Measurements from ENCODE around the gene SNRK. TPM values are rescaled to one million over a fixed set of nuclear protein-coding genes. Genes with fewer than 3 reads are reported as not detected.

Gene SNRK
- total RNA-seq, 1 donor from 2014 or later: 18.9 TPM

DNA sequence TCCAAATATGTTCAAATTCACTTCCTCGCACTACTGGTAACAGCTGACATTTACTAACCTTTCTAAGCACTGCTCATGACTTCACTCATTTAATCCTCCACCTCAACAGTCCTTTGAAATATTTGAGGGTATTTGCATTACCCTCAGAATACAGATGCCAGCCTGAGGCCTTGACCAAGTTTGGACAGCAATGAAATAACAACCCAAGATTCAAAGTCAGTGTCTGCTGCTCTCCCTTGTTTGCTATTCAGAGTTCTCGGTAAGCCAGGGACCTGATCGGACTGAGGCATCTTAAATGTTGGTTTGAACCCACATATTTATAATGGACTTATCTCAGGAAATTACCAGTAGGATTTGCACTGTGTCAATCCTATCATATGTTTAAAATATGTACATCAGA lies 19.9 kb upstream of the SNRK start:
- no peak for DNase-seq (ENCODE audit: missing footprints)
- no peak for ATAC-seq
- intact Hi-C loops (cut with DNase I): no loop called here

DNA sequence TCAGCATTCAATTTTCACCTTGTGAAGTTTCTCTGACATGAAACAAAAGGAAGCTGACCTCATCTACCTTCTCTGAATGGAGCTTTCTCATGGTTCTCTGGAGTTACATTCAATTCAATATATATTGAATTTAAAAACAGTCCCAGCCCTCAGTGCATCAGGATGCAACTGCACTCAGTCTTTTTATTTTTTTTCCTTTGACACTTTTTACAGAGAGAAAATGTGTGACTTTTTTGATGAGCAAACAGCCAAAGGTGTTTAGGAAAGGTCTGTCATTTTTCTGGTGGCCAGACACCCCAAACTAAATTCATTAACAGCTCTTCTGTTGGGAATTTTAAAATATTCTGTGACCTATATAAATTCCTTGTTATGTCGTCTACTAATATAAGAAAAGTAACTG lies 19.3 kb upstream of the SNRK start:
- intact Hi-C loops (cut with DNase I): no loop called here
- DNase-seq (ENCODE audit: missing footprints) (no peak), ATAC-seq (no peak)

DNA sequence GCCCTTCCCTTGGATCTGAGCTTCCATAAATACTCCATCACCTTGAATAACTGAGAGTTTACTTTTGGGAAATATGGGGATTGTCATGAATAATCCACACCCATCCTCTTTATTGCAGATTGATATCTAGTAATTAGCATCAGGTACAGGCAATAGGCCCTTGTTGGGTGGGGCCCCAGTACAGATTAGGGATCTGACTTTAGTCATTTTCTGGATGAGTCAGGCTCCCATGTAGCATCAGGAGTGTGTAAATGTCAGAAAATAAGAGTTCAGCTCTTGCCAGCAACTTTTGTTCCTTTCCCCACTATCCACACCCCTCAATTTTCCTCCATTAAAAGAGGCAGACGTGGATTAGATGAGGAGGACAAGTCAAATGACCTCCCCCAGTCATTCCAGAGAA lies 17.7 kb upstream of the SNRK start:
- intact Hi-C loops (cut with DNase I): no loop called here
- no peak for ATAC-seq

DNA sequence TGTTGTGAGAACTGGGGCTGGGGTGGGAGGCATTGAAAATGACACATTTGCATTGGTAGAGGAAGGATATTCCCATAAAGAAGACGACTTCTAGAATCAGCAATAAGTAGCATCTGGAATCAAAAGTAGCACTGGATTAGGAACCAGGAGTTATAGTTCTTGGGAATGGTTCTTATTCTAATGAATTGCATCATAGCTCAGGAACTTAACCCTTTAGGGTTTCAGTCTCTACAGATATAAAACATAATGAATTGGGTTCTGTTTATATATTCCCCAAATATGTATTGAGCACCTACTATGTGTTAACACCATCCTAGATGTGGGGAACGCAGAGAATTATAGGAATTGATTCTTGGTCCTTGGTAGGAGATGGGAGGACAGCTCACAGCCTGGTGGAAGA lies 16.3 kb upstream of the SNRK start:
- DNase-seq (ENCODE audit: missing footprints) (no peak), ATAC-seq (no peak)
- intact Hi-C loops (cut with DNase I): no loop called here

More for the DNA sequence above, 17.7 kb upstream of the SNRK start:
- DNase-seq (ENCODE audit: missing footprints): no peak

DNA sequence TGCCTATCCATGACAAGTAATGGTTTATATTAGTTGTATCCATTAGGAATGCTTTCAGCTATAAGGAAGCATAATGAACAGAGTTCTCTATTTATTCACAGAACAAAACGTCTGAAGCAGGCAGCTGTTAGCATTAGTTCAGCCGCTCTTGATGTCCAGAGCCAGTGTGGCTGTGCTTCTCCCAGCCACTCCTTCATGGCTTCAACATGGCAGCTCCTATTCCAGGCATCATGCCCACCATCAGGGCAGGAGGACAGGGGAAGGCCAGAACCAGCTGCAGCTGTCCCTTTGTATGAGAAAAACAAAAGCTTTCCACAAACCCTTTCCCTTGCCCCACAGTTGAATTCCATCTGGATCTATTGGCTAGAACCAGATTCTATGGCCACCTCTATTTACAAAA lies 12.9 kb upstream of the SNRK start:
- no peak for ATAC-seq
- no peak for DNase-seq (ENCODE audit: missing footprints)
- intact Hi-C loops (cut with DNase I): no loop called here

DNA sequence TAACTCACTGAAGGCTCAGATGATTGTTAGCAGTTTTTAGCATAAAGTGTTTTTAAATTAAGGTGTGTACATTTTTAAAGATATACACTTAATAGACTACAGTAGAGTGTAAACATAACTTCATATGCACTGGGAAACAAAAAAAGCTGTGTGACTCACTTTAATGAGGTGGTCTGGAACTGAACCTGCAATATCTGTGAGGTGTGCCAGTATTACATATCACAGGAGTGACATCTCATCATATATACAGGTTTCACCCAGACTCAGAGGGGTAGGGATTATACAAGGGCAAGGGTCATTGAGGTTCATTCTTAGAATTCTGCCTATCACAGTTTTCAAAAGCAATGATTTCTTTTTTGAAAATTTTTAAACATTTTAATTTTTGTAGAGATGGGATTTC lies 7.3 kb upstream of the SNRK start:
- intact Hi-C loops (cut with DNase I): no loop called here
- ATAC-seq (no peak), DNase-seq (ENCODE audit: missing footprints) (no peak)

DNA sequence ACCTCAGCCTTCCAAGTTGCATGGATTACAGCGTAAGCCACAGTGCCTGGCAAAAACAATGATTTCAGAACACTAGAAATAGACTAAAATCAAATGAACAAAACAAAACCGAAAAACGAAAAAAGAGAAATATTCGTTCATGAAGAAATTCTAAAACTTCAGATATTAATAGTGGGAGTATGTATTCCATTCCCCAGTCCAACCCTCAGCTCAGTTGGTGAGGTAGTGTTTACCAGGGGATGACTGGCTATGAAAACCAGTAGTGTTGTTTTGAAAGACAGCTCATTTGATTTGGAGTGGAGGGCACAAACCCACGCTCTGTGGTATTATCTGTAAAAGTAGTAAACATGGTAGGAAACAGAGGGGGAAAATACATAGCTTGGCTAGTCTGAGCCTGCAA lies 6.8 kb upstream of the SNRK start:
- ATAC-seq: no peak
- DNase-seq (ENCODE audit: missing footprints): no peak
- intact Hi-C loops (cut with DNase I): no loop called here

DNA sequence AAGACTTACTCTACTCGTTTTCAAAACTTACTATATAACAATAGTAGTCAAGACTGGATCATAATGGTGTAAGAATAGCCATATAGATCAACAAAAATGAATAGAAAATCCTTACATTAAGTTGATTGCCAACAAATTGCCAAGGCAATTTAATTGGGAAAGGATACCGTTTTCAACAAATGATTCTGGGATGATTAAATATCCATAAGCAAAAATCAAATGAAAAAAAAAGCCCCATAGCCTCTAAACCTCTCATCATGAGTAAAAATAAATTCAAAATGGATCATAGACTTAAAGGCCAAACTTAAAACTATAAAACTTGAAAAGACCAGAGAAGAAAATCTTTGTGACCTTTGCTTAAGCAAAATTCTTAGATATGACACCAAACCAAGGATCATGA lies 5.3 kb upstream of the SNRK start:
- DNase-seq (ENCODE audit: missing footprints): no peak
- no peak for ATAC-seq
- intact Hi-C loops (cut with DNase I): loop anchor here (10.0 kb wide), 1 partner anchor 66 kb away; no protein-coding TSS in a partner anchor

DNA sequence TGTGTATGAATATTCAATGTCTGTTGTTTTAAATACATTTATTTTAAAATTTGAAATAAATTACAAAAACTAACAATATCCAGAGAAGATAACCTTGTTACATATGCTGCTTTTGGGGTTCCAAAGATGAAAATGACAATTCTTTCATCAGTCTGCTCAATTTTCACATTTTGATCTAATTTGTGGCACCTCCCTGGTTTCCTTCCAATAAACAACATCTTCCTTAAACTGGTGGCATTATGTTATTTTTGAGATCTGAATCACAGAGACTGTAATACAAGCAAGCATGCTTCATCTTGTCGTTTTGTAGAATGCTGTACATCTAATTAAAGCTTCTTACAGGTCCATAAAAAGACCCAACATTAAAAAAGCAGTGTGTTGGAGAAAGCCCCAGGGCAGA lies 2.2 kb upstream of the SNRK start:
- DNase-seq (ENCODE audit: missing footprints) (no peak), ATAC-seq (no peak)
- intact Hi-C loops (cut with DNase I): loop anchor here (10.0 kb wide), 1 partner anchor 69 kb away; no protein-coding TSS in a partner anchor

DNA sequence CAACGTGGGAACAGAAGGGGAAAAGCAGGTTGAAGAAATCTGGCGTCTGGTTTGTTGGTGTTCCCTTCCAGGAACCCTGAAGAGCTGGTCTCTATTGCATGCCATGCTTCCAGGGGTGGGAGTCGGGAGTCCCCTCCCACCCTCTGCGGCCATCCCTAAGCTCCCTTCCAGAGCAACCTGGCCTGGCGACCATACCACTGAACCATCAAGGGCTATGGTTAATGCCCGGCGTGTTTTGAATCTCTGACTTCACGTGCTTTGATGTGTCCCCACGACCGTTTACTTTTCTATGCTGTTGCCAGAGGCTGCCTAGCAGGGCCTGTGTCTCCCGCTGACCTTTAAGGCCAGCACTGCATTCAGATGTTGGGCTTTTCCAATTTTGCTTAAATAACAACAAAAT lies 696 bp upstream of the SNRK start:
- ATAC-seq (no peak), DNase-seq (ENCODE audit: missing footprints) (no peak)
- intact Hi-C loops (cut with DNase I): loop anchor here (2.0 to 10.0 kb wide), 6 partner anchors 42 to 217 kb away; no protein-coding TSS in a partner anchor

DNA sequence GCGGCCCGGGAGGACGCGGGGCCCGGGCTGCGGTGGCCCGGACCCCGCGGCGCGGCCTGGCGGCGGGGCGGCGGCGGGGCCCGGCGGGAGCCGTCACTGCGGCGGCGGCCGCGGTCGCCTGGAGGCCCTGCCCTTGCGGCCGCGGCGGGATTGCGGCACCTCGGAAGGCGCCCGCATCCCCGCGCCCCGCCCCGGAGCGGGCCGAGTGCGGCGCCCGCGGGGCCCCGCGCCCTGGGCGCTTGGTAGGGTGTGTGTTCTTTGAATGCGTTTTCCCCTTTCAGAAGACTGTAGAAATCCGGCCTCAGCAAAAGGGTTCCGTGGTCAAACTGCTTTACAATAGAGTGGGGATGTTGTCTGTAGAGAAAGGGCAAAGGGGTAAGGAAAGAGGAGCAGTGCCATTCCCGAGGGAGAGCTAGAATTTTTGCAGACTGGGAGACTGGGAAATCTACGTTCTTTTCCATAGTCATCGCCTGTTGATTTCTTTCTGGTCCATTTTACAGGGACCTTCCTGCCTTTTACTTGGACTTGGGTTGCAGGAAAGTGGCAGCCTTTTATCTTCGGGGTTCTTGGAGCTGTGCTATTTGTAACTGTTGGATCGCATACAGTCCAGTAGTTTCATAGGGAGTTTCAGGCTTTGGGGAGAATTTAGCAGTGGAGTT lies 630 bp downstream of the SNRK start:
- DNase-seq (ENCODE audit: missing footprints): no peak
- intact Hi-C loops (cut with DNase I): loop anchor here (1.0 to 10.0 kb wide), 7 partner anchors 40 to 216 kb away; no protein-coding TSS in a partner anchor
- peak; percentile 2 for ATAC-seq

DNA sequence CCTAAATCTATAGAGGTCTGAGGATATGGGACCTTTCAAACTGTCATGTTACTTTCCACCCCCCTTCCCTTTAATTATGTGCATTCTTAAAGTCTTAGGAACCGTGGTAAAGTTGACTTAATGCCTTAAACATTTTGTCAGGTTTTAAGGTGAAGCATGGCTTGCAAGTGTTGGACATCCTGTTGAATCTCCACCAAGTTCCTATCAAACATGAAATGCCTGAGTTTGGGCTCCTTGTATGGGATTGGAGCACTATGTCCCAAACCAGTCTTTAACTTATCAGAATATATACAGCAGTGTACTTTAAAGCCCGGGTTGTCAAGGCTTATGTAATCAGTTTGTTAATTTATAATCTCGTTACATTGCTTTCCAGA lies 1.1 kb downstream of the SNRK start:
- no peak for DNase-seq (ENCODE audit: missing footprints)
- ATAC-seq: no peak
- intact Hi-C loops (cut with DNase I): loop anchor here (1.0 to 10.0 kb wide), 7 partner anchors 40 to 215 kb away; no protein-coding TSS in a partner anchor

DNA sequence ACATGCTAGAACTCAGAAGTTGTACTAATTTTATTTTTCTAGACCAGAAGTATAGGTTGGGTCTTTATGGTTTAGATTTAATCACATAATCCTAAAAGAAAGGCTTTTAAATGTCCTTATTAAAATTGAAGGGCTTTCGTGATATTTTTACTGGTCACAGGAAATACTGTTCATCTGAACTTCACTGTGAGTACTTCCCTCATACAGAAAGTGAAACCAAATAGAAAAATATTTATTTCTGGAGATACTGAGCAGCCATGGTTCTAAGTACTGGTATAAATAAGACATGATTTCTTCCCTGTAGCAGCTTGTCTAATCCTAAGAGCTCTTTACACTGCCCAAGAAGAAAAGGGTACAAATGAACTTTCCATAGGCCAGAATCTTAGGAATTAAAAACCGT lies 2.0 kb downstream of the SNRK start:
- intact Hi-C loops (cut with DNase I): loop anchor here (5.0 to 10.0 kb wide), 5 partner anchors 39 to 194 kb away; no protein-coding TSS in a partner anchor
- no peak for DNase-seq (ENCODE audit: missing footprints)
- ATAC-seq: no peak

DNA sequence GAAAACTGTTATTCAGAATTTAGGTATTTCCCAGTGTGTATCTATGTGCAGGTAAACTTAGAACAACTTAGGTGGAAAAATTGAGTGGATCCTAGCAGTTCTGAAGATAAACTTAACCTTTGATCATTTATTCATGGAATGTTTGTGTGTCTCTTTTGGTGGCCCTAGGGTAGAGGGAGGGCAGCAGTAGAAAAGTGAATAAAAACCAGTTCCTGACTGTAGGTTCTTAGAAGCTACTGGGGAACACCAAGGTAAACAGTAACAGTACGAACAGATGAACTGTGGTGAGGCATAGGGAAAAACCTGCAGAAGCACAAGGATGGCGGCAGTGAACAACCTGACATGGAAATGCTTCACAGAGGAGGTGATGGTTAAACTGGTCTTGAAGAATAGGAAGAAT lies 2.5 kb downstream of the SNRK start:
- ATAC-seq (no peak), DNase-seq (ENCODE audit: missing footprints) (no peak)
- intact Hi-C loops (cut with DNase I): loop anchor here (5.0 to 10.0 kb wide), 5 partner anchors 38 to 193 kb away; no protein-coding TSS in a partner anchor

DNA sequence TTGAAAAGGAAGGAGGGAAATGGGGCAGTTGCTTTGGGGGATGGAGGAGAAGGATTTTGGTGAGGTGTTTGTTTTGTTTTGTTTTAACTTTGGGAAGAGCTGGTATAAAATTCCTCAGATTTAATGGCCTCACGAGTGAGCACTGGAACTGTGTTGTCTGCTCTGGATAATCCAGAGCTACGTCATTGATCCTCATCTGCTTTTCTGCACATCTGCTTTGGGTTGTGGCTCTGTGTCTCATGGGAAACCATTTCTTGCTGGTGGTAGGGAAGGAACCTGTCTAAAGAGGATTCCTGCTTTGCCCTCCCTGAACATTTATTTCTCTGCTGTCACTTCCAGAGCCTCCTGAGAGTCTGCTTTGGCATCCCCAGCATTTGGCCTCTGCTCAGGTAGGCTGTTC lies 3.1 kb downstream of the SNRK start:
- intact Hi-C loops (cut with DNase I): loop anchor here (5.0 to 10.0 kb wide), 5 partner anchors 38 to 193 kb away; no protein-coding TSS in a partner anchor
- no peak for DNase-seq (ENCODE audit: missing footprints)
- ATAC-seq: no peak

DNA sequence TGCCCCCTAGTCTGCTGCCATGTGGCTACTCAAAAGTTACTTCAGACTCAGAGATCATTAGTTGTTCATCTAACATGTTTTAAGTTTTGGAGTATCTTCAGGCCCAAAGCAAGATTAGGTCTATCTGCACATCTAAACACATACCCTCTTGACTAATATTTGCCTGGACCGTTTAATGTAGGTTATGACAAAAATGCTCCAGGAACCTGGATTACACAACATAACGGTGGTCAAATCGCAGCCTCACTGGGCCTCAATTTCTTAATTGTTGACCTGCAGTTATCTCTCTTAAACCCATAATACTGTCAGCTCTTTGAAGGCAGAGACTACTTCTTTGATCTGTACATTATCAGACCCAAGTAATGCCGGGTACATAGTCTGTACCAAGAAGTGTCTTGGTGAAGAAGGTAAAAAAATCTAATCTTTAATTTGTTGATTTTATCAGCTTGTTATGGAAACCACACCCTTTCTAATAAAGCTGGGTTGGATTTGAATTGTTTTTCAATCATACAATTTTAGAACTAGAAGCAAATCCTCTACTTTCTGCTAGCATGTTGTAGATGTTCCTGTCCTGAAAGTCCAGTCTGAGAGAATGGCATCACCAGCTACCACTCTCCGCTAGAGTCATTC lies 3.6 kb downstream of the SNRK start:
- no peak for ATAC-seq
- DNase-seq (ENCODE audit: missing footprints): no peak
- intact Hi-C loops (cut with DNase I): loop anchor here (5.0 to 10.0 kb wide), 5 partner anchors 37 to 192 kb away; no protein-coding TSS in a partner anchor

DNA sequence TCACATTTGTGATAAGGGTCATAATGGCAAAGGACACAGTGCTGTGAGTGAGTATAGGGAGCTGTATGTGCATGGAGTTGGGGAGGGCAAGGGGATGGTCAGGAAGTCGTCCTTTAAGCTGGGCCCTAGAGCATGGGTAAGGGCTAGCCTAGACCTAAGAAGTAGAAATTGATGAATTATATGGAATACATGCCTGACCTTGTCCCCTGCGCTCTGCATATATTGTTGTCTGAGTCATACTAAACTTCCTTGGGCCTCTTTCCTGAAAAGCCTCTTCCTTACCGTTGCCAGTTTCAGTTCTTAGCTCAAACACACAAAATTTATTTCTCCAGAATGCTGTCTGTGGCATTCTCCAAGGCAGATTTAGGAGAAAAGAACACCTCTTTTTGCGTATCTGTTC lies 4.6 kb downstream of the SNRK start:
- intact Hi-C loops (cut with DNase I): no loop called here
- ATAC-seq: no peak
- DNase-seq (ENCODE audit: missing footprints): no peak

DNA sequence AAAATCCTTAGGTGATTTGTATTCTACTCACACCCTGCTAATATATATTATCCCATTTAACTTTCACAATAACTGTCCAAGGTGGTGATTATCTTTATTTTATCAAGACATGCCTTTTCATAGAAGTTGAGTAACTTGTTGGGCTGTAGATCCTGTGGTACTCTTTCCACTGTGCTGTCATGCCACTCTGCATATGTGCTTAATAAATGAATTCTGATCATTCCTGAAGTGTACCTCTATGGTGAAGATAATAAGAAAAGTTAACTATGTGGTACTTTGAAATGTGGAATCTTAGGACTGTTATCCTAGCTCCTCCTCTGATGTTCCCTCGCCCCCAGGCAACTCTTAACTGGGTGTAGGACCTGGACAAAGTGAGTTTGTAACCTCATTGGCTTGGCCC lies 5.2 kb downstream of the SNRK start:
- no peak for ATAC-seq

DNA sequence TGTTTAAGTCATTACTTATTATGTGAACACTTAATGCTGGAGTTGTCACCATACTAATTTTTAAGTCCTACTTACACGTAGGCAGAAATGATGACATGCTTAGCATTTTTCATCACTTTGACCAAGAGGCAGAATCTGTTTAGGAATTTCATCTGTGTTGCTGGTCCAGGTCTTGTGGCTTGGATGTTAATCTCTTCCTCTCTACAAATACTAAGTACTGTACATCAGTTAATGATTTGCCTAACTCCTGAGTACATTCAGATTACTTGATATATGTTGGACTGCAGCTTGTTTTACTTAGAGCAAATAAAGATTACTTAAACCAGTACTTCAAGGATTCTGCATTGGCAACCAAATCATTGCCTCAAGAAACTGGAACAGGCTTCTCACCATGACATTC lies 8.6 kb downstream of the SNRK start:
- intact Hi-C loops (cut with DNase I): no loop called here

More for the DNA sequence above, 5.2 kb downstream of the SNRK start:
- intact Hi-C loops (cut with DNase I): no loop called here
- no peak for DNase-seq (ENCODE audit: missing footprints)

DNA sequence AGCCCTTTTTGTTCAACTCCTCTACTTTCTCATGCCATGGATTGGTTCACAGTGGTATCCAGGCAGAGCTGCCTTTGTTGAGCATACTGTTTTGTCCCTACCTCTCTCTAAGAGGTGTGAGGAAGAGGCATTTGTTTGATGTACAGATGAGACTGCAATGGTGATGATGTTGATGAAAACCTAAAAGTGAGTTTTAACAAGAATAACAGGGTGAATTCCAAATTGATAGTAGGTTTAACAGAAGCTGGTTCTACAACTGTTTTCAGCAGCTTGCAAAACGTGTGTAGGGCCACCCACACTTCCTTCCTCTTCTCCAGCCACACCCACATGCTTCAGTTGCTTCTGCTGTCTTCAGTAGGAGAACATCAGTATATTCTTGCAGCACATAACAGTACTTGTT lies 10.2 kb downstream of the SNRK start:
- DNase-seq (ENCODE audit: missing footprints) (no peak), ATAC-seq (no peak)
- intact Hi-C loops (cut with DNase I): no loop called here

More for the DNA sequence above, 8.6 kb downstream of the SNRK start:
- ATAC-seq: no peak
- no peak for DNase-seq (ENCODE audit: missing footprints)

Measured in Right ventricle myocardium inferior (tissue), 1 donor.